ENCODE data around the gene GAS7. TPM values are rescaled to one million over a fixed set of nuclear protein-coding genes. Genes with fewer than 3 reads are reported as not detected.
A peak's percentile ranks its signal among the peaks of the same experiment; 100 is the strongest.

The GAS7 gene
- total RNA-seq, 3 donors from 2014 or later (not counting 1 experiment from before 2014, with no cell fraction given), result 70.7 to 89.1 (median 84.8) TPM

- Mint-ChIP-seq H3K9me3 (no peaks in the 10 kb centered on the region), H3K27me3 (ENCODE audit: low read depth in 2 of 2) (no peaks in the 10 kb centered on the region), H3K4me3 (no peak overlapping the region), H3K4me1 (peaks cover 40 to 52% of the 10 kb centered on the region in 2 donors), H3K27ac (peak overlapping the region in 1 of 2 donors; percentile 37), H3K36me3 (no peaks in the 10 kb centered on the region)
- Histone ChIP-seq H3K27ac (ENCODE audit: low read length) (no peak overlapping the region), H3K36me3 (ENCODE audit: control insufficient read depth, insufficient read depth, low read length) (no peaks in the 10 kb centered on the region), H3K27me3 (ENCODE audit: control insufficient read depth, insufficient read depth, low read length) (no peaks in the 10 kb centered on the region), H3K4me3 (ENCODE audit: low read length) (no peak overlapping the region), H3K9me3 (ENCODE audit: control insufficient read depth, insufficient read depth, low read length) (no peaks in the 10 kb centered on the region), H3K4me1 (ENCODE audit: control insufficient read depth, insufficient read depth, low read length) (peaks cover 19% of the 10 kb centered on the region)
- intact Hi-C loops (cut with micrococcal nuclease), result no loop called here
- 99% methylated on average over 6 of the region's 6 CpGs for WGBS (ENCODE audit: insufficient coverage)
- ATAC-seq (no peak), DNase-seq (no peak)
- TF ChIP-seq CTCF (IDR thresholded peaks at IDR 0.05), result no peak
Measured at GRCh38 chr17:10025224-10025623, 173.2 kb downstream of the GAS7 start.

GRCh38 chr17:10022416-10022815 is 176.0 kb downstream of the GAS7 start:
- Histone ChIP-seq H3K4me3 (ENCODE audit: low read length) (no peak overlapping the region), H3K27ac (ENCODE audit: low read length) (no peak overlapping the region), H3K4me1 (ENCODE audit: control insufficient read depth, insufficient read depth, low read length) (peaks cover 31% of the 10 kb centered on the region), H3K9me3 (ENCODE audit: control insufficient read depth, insufficient read depth, low read length) (no peaks in the 10 kb centered on the region), H3K36me3 (ENCODE audit: control insufficient read depth, insufficient read depth, low read length) (peaks cover 10% of the 10 kb centered on the region), H3K27me3 (ENCODE audit: control insufficient read depth, insufficient read depth, low read length) (no peaks in the 10 kb centered on the region)
- H3K27ac Mint-ChIP-seq, result peak overlapping the region in 1 of 2 donors; percentile 78
- peaks cover 37 to 54% of the 10 kb centered on the region in 2 donors for H3K4me1 Mint-ChIP-seq
- H3K9me3 Mint-ChIP-seq, result no peaks in the 10 kb centered on the region
- TF ChIP-seq CTCF (IDR thresholded peaks at IDR 0.05), result no peak
- no peak overlapping the region for H3K4me3 Mint-ChIP-seq
- 90% methylated on average over 13 of the region's 13 CpGs for WGBS (ENCODE audit: insufficient coverage)
- ATAC-seq (peak in 1 of 3 donors; percentile 49), DNase-seq (no peak)
- no peaks in the 10 kb centered on the region for H3K27me3 Mint-ChIP-seq (ENCODE audit: low read depth in 2 of 2)
- intact Hi-C loops (cut with micrococcal nuclease), result no loop called here
- no peaks in the 10 kb centered on the region for H3K36me3 Mint-ChIP-seq

- peaks cover 31% of the 10 kb centered on the region for H3K4me1 ChIP-seq (ENCODE audit: control insufficient read depth, insufficient read depth, low read length)
- peak overlapping the region; percentile 35 for H3K4me3 Mint-ChIP-seq
- no peak overlapping the region for H3K4me3 ChIP-seq (ENCODE audit: low read length)
- peak overlapping the region in 1 of 2 donors; percentile 78 for H3K27ac Mint-ChIP-seq
- H3K27me3 ChIP-seq (ENCODE audit: control insufficient read depth, insufficient read depth, low read length), result no peaks in the 10 kb centered on the region
- 68% methylated on average over 21 of the region's 21 CpGs for WGBS (ENCODE audit: insufficient coverage)
- no peaks in the 10 kb centered on the region for H3K9me3 ChIP-seq (ENCODE audit: control insufficient read depth, insufficient read depth, low read length)
- no peak overlapping the region for H3K27ac ChIP-seq (ENCODE audit: low read length)
- no peaks in the 10 kb centered on the region for H3K27me3 Mint-ChIP-seq (ENCODE audit: low read depth in 2 of 2)
- H3K36me3 ChIP-seq (ENCODE audit: control insufficient read depth, insufficient read depth, low read length), result peaks cover 10% of the 10 kb centered on the region
- no peak for TF ChIP-seq CTCF (IDR thresholded peaks at IDR 0.05)
- ATAC-seq (peak; percentile 84 to 97 (median 92)), DNase-seq (peak; percentile 13 to 47)
- intact Hi-C loops (cut with micrococcal nuclease), result no loop called here
- no peaks in the 10 kb centered on the region for H3K36me3 Mint-ChIP-seq
- H3K9me3 Mint-ChIP-seq, result no peaks in the 10 kb centered on the region
- peaks cover 29 to 46% of the 10 kb centered on the region in 2 donors for H3K4me1 Mint-ChIP-seq
Measured at GRCh38 chr17:10021272-10021984, 177.0 kb downstream of the GAS7 start.

Data from natural killer cell (primary cell).